ENCODE data around the gene GLRA3.
"Not testable (repeated sequence)": the region's sequence is repeated elsewhere in the genome, so short reads cannot be mapped to it uniquely, and the experiment has no call there.

GLRA3 gene

DNA sequence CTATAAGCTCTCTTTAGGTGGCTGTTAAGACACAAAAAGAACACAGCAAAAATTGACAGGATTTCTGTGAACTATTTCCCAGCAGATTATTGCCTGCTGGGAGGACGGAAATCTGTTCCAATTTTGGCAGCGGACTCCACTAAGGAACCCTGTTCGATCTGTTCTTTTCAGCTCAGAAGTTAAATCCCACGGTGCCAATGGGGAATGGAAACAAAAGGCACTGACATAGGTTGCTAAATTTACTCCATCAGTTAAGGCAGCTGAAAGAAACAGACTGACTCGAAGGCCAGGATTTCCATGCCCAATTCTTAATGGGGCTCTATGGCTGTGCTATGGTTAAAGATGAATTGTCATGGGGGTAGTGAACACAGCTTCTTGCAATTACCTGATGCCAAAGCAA lies 180.2 kb downstream of the GLRA3 start:
- DNase-seq: no peak

- DNase-seq: no peak
Measured at GRCh38 chr4:174646326-174646725, 182.7 kb downstream of the GLRA3 start.

DNA sequence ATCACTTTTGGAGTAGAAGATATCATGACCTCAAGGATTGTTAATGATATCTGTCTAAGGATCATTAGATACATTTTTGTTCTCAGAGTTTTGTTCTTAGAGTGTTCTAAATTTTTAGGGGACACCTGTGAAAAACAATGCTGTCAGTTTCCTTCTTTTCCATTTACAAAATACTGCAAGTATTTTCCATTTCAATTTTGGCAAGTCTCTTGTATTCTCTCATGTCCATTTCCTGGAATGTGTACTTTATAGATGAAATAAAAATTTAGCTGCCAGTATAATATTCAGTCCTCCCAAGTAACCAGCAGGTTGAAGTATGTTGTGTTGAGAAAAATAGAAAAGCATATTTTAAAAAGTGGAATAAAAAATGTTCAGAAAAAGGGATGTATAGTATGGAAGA lies 188.9 kb downstream of the GLRA3 start:
- no peak for DNase-seq

DNA sequence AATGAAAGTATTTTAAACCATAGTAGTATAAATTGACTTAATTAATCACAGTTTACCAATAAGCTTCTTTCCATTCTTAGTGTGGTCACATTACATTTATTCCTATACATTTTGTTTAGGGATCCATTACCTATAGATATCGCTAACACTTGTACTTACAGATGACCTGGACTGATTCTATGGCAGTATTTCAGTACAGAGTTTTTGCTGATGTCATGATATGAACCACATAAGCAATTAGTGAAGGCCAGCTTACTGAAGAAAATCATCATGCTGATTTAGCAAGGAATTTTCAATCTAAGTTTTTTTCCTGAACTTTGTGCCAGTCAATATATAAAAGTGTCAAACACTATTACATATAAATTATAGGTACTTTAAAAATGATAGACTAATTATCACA lies 193.3 kb downstream of the GLRA3 start:
- no peak for DNase-seq

DNA sequence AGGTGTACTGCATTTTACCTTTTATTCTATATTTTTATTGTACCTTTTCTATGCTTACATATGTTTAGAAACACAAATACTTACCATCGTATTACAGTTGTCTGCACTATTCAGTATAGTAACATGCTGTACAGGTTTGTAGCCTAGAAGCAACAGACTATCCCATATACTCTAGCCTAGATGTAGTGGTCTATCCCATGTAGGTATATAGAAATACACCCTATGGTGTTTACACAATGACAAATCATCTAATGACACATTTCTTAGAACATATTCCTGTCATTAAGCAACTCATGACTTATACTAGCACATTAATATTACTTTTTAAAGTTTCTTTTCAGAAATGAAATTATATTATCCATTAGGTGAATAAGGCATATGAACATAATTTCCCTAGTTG lies 195.6 kb downstream of the GLRA3 start:
- no peak for DNase-seq

DNA sequence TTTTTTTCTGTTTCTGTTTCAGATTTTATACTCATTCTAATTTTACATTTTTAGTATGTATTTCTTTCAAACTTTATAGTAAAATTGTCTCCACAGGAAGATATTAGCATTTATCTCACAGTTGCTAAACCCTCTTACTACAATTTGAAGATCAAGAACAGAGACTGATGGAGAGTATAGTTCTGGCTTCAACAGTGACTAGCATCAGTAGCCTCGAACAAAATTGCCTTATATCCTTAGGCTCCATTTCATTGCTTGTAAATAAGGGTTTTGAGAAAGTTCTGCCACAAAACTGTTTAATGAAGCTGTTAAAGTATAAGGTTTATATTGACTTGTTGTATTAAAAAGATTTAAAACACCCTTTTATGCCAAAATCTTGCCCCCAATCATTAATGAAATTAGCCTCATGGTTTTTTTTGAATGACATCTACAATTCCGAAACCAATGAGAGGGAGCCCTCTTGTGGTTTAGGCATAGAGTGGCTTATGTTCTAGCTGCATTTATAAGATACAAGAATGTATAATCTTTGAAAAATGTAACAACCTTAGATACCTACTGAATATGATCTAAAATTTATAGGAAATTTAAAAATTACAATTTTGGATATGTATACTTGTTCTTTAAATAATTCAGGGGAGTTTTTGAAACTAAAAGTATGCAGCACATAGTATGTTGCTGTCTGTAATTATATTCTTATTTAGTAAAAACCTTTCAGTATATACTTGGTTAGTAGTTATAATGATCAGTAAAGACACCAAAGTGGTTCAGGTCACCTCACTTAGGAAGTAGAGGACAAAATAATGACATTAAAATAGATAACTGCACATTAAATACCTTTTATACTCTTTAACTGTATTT lies 196.9 kb downstream of the GLRA3 start:
- DNase-seq: peak; percentile 24

DNA sequence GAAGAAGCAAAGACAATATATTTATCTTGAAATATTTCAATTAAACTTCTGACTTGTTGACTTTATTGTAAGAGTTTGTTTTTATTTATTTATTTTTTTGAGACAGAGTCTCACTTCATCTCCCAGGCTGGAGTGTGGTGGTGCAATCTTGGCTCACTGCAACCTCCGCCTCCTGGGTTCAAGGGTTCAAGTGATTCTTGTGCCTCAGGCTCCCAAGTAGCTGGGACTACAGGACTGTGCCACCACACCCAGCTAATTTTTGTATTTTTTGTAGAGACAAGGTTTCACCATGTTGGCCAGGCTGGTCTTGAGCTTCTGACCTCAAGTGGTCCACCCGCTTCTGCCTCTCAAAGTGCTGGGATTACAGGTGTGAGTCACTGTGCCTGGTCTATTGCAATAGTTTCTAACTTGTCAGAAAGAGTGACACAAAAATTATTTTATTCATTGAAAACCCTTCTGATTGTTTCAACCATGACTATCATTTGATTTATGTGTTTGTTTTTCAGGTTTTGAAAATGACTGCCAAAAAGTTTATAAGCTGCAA lies 199.1 kb downstream of the GLRA3 start:
- DNase-seq: not testable (repeated sequence)

DNA sequence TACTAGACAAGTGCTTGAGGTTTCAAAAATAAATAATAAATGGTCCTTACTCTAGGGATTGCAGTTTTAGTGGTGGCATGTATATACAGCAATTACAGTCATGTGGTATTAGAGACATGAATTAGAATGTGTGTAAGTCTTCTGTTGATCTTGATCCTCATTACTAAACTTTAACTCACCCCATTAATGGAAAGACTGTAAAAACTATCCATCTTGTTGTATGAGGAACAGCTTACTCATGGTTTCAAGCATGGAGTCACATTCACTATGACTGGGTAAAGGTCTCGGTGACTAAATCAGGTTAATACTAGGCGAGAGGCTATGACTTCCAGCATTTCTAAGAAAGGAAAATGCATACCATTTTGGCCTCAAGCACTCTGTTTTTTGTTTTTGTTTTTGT lies 199.8 kb downstream of the GLRA3 start:
- DNase-seq: no peak

DNA sequence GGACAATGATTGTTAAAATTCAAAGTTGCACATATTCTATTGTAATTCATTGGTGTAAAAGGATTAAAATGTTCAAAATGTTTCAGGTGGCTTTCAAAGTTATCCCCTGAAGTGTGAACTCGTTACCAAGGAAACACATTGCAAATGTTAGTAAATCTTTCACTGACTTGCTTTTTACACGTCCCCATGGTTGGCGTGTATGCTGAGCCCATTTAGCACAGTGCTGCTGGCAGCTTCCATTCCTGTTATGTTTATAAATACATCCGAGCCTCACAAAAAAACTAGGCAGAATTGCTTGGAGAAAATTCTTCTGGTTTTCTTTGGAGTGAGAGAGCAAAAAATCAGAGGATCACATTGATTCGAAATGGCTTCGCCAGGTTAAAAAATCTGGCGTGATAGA lies 200.9 kb downstream of the GLRA3 start:
- DNase-seq: no peak

DNA sequence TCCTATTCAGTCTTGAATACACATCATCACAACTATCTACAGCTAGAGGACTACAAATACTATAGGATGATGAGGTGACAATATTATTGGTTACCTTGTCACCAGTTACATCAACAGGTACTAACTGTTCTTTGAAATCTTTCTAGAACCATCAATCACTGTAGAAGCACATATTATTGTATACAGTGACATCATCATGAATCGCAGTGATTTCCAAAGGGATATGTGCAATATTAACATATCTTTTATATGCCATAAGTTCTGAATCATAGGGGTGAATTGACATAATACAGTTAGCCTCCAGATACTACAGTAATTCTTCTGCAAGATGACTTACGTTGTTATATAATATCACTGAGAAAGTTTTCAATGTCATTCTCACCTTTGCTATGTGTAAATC lies 201.6 kb downstream of the GLRA3 start:
- DNase-seq: no peak

- no peak for DNase-seq
Measured at GRCh38 chr4:174626342-174627008, 202.6 kb downstream of the GLRA3 start.

- DNase-seq: no peak
Measured at GRCh38 chr4:174616661-174617060, 212.4 kb downstream of the GLRA3 start.

DNA sequence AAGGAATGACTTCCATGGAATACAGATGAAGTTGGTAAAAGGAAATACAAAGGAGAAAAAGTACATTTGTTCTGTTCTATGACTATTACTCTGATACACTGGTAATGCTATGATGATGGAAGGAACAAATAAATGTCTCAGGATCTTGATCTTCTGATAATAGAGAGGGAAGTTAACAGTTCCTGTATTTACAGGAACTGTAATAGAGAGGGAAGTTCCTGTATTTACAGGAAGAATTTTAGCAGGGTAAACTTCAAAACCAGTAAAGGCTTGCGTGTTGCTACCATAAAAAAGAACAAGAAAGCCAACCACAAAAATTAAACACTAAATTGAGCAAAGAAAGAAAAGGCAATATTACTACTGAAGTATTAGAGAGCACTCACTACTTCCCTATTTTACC lies 215.1 kb downstream of the GLRA3 start:
- no peak for DNase-seq

- no peak for DNase-seq
Measured at GRCh38 chr4:174611792-174612191, 217.3 kb downstream of the GLRA3 start.

DNA sequence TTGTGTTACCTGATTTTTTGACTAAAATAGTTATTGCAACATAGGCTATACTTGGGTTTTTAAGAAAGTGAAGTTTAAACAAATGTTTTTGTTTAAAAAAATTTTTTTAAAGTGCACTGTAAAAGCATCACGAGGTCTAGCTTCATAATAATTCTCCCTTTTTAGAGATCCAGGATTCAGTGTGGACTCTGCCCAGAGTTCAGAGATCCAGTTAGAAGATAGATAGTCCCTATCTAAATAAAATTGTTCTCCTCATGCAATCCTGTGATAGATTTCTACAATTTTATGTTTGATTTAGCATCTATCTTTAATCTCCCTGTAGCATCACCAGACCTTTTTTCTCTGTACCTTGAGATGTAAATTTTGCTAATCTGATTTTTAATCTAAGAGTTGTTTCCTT lies 221.3 kb downstream of the GLRA3 start:
- DNase-seq: no peak

GRCh38 chr4:174604198-174604597 lies 224.8 kb downstream of the GLRA3 start:
- peak; percentile 8 for DNase-seq

- no peak for DNase-seq
Measured at GRCh38 chr4:174600391-174600790, 228.7 kb downstream of the GLRA3 start.

- no peak for DNase-seq
Measured at GRCh38 chr4:174598800-174599199, 230.2 kb downstream of the GLRA3 start.

GRCh38 chr4:174596513-174596912 lies 232.5 kb downstream of the GLRA3 start:
- no peak for DNase-seq

- no peak for DNase-seq
Measured at GRCh38 chr4:174595141-174595929, 233.7 kb downstream of the GLRA3 start.

- no peak for DNase-seq
Measured at GRCh38 chr4:174593701-174594100, 235.3 kb downstream of the GLRA3 start.

GRCh38 chr4:174592985-174593335 lies 236.1 kb downstream of the GLRA3 start:
- DNase-seq: peak; percentile 44

GRCh38 chr4:174592256-174592984 lies 236.6 kb downstream of the GLRA3 start:
- DNase-seq: no peak

All from GDM1 (cell line).